Mammary epithelial cell (primary cell): ENCODE measurements around the gene TRIM46.

Experiments used
- CTCF ChIP-seq, 2 donors: IDR thresholded peaks in 1 of 2; conservative IDR thresholded peaks in 1 of 2; 2 replicates each; pipeline ENCODE4 v1.5.1; 2011 to 2012; ENCODE audit warnings: inconsistent platforms in 2 of 2, low read length in 2 of 2, mild to moderate bottlenecking in 2 of 2, control low read depth in 1 of 2, low read depth in 1 of 2; ENCODE audit not compliant: insufficient read depth in 1 of 2; ENCODE audit errors: extremely low read depth in 1 of 2
- EZH2 ChIP-seq: IDR thresholded peaks from 2 replicates; pipeline ENCODE4 v1.6.1; 2012; ENCODE audit warnings: low read length, inconsistent platforms, borderline replicate concordance

- TF ChIP-seq CTCF (conservative IDR thresholded peaks at IDR 0.05 in 1 of 2, IDR thresholded peaks at IDR 0.05 in 1 of 2; ENCODE audit: extremely low read depth in 1 of 2, insufficient read depth in 1 of 2, low read depth in 1 of 2, low read length in 2 of 2) (no peak), EZH2 (no peak)
These were observed 18.3 kb downstream of the TRIM46 start for GRCh38 chr1:155191904-155192303.
